GM23338 (cell line): ENCODE measurements around the gene MED27. TPM values are rescaled to one million over a fixed set of nuclear protein-coding genes. Genes with fewer than 3 reads are reported as not detected.

Source experiments
- ATAC-seq: fragments of 200-7000 bp; cut with Tn5 transposase; 3 replicates; pipeline ENCODE4 v1.9.1; 2020
- DNase-seq: peaks from one replicate; pipeline ENCODE4 v3.0.0-alpha.2; 2015; ENCODE audit warnings: low spot score
- H2AFZ ChIP-seq: fragments of 200-600 bp; sonication (generic); 2 replicates; pipeline ENCODE4 v1.8.0; 2016; ENCODE audit warnings: antibody characterized with exemption, mild to moderate bottlenecking, moderate library complexity
- H3F3A ChIP-seq: fragments of 200-600 bp; sonication (generic); replicated peaks from 2 replicates; pipeline ENCODE4 v1.8.0; 2017; ENCODE audit warnings: antibody characterized with exemption, mixed run types, low read depth
- H3K27ac ChIP-seq: fragments of 200-600 bp; sonication (generic); 2 replicates; pipeline ENCODE4 v1.6.1; 2016; ENCODE audit warnings: low read depth
- H3K27me3 ChIP-seq: fragments of 200-600 bp; sonication (generic); 2 replicates; pipeline ENCODE4 v1.8.0; 2016; ENCODE audit warnings: mild to moderate bottlenecking, mixed run types, moderate library complexity; ENCODE audit not compliant: insufficient read depth
- H3K36me3 ChIP-seq: fragments of 200-600 bp; sonication (generic); 2 replicates; pipeline ENCODE4 v1.8.0; 2016; ENCODE audit warnings: mild to moderate bottlenecking; ENCODE audit not compliant: insufficient read depth
- H3K4me1 ChIP-seq: fragments of 200-600 bp; sonication (generic); 2 replicates; pipeline ENCODE4 v1.8.0; 2016; ENCODE audit warnings: mild to moderate bottlenecking, moderate library complexity; ENCODE audit not compliant: insufficient read depth
- H3K4me2 ChIP-seq: fragments of 200-600 bp; sonication (generic); 2 replicates; pipeline ENCODE4 v1.7.1; 2017; ENCODE audit warnings: mixed run types
- H3K4me3 ChIP-seq: fragments of 200-600 bp; sonication (generic); 2 replicates; pipeline ENCODE4 v1.6.1; 2016; ENCODE audit warnings: mixed run types
- H3K79me2 ChIP-seq: fragments of 200-600 bp; sonication (generic); replicated peaks from 2 replicates; pipeline ENCODE4 v1.8.0; 2017; ENCODE audit warnings: mild to moderate bottlenecking; ENCODE audit not compliant: insufficient read depth
- H3K9me2 ChIP-seq: fragments of 200-600 bp; sonication (generic); 2 replicates; pipeline ENCODE4 v1.8.0; 2017; ENCODE audit not compliant: insufficient read depth
- H4K20me1 ChIP-seq: fragments of 200-600 bp; sonication (generic); replicated peaks from 2 replicates; pipeline ENCODE4 v1.8.0; 2017; ENCODE audit warnings: mild to moderate bottlenecking; ENCODE audit not compliant: insufficient read depth
- H3K27ac Mint-ChIP-seq: 2 replicates; pipeline ENCODE4 v1.8.0; 2020; ENCODE audit warnings: inconsistent platforms, mild to moderate bottlenecking, moderate library complexity, mixed read lengths
- H3K27me3 Mint-ChIP-seq: 3 replicates; pipeline ENCODE4 v1.8.0; 2022; ENCODE audit warnings: low read depth, mild to moderate bottlenecking, moderate library complexity, mixed read lengths, inconsistent platforms; ENCODE audit not compliant: insufficient read depth, poor library complexity
- H3K36me3 Mint-ChIP-seq: 3 replicates; pipeline ENCODE4 v1.8.0; 2021; ENCODE audit warnings: low read depth, mild to moderate bottlenecking, inconsistent platforms, moderate library complexity, mixed read lengths
- H3K4me1 Mint-ChIP-seq: 3 replicates; pipeline ENCODE4 v1.8.0; 2020; ENCODE audit warnings: mild to moderate bottlenecking, inconsistent platforms, mixed read lengths
- H3K4me3 Mint-ChIP-seq: 3 replicates; pipeline ENCODE4 v1.8.0; 2021; ENCODE audit warnings: moderate library complexity, mild to moderate bottlenecking, inconsistent platforms, mixed read lengths
- H3K9me3 Mint-ChIP-seq: 3 replicates; pipeline ENCODE4 v1.8.0; 2020; ENCODE audit warnings: moderate library complexity, mild to moderate bottlenecking, inconsistent platforms, mixed read lengths
- CREB1 ChIP-seq: fragments of 250-450 bp; sonication (Bioruptor Pico); IDR thresholded peaks from 2 replicates; pipeline ENCODE4 v1.5.0; 2020; ENCODE audit warnings: low read depth, mild to moderate bottlenecking, moderate library complexity
- CTCF ChIP-seq, 2 experiments: fragments of 200-600 bp in 1 of 2; sonication (generic) in 1 of 2; conservative IDR thresholded peaks; 2 replicates each; pipeline versions ENCODE4 v1.5.1 to v1.6.1; 2016 to 2017; ENCODE audit warnings: antibody characterized with exemption in 2 of 2, low read depth in 2 of 2, mild to moderate bottlenecking in 2 of 2, moderate library complexity in 1 of 2
- ETS1 ChIP-seq: IDR thresholded peaks from 2 replicates; pipeline ENCODE4 v1.6.1; 2016; ENCODE audit warnings: antibody characterized with exemption
- EZH2 ChIP-seq: fragments of 200-600 bp; sonication (generic); IDR thresholded peaks from one replicate; pipeline ENCODE4 v1.8.0; 2017; ENCODE audit warnings: antibody characterized with exemption, mild to moderate bottlenecking, low read depth; ENCODE audit not compliant: unreplicated experiment
- EZH2phosphoT487 ChIP-seq: fragments of 200-600 bp; sonication (generic); IDR thresholded peaks from one replicate; pipeline ENCODE4 v1.8.1; 2018; ENCODE audit warnings: antibody characterized with exemption; ENCODE audit not compliant: unreplicated experiment
- JUNB ChIP-seq: IDR thresholded peaks from one replicate; pipeline ENCODE4 v1.6.1; 2016; ENCODE audit warnings: antibody characterized with exemption; ENCODE audit not compliant: unreplicated experiment
- NANOG ChIP-seq: IDR thresholded peaks from 2 replicates; pipeline ENCODE4 v1.6.1; 2016; ENCODE audit warnings: antibody characterized with exemption, borderline replicate concordance
- POLR2AphosphoS5 ChIP-seq: IDR thresholded peaks from 2 replicates; pipeline ENCODE4 v1.6.1; 2016; ENCODE audit warnings: antibody characterized with exemption, low read depth
- REST ChIP-seq: IDR thresholded peaks from one replicate; pipeline ENCODE4 v1.6.1; 2018; ENCODE audit warnings: antibody characterized with exemption; ENCODE audit not compliant: unreplicated experiment
- STAT1 ChIP-seq: IDR thresholded peaks from one replicate; pipeline ENCODE4 v1.6.1; 2016; ENCODE audit warnings: antibody characterized with exemption; ENCODE audit not compliant: unreplicated experiment
- ZNF114 ChIP-seq: fragments of 250-450 bp; sonication (Bioruptor Pico); IDR thresholded peaks from 2 replicates; pipeline ENCODE4 v1.5.0; 2020; ENCODE audit warnings: mild to moderate bottlenecking, moderate library complexity
- ZNF331 ChIP-seq: fragments of 250-450 bp; sonication (Bioruptor Pico); IDR thresholded peaks from 2 replicates; pipeline ENCODE4 v1.5.0; 2020; ENCODE audit warnings: low read depth, mild to moderate bottlenecking, moderate library complexity
- ZNF462 ChIP-seq: fragments of 250-450 bp; sonication (Bioruptor Pico); IDR thresholded peaks from 2 replicates; pipeline ENCODE4 v1.5.0; 2020; ENCODE audit warnings: mild to moderate bottlenecking, moderate library complexity
- polyA plus RNA-seq: library from polyadenylated mRNA; unstranded; fragments of >200 nt; fragmentation: Nextera tagmentation; extraction: Ambion mirVana; gene quantifications from 2 replicates; pipeline ENCODE4 v1.2.1, GENCODE V29; 2016
- total RNA-seq: library from RNA; depleted of rRNA; stranded (reverse); fragments of >200 nt; shearing (Covaris generic); gene quantifications from 2 replicates; pipeline ENCODE4 v1.2.3, GENCODE V29; 2014

The MED27 gene
- total and polyA plus RNA-seq, 2 experiments from 2014 or later, result 30.6 to 35.0 TPM

GRCh38 chr9:131999692-132000551 is 79.7 kb downstream of the MED27 start:
- Histone ChIP-seq H2AFZ (no peak overlapping the region), H3F3A (no peaks in the 10 kb centered on the region), H3K27ac (no peak overlapping the region), H3K4me2 (no peak overlapping the region), H4K20me1 (no peaks in the 10 kb centered on the region; the same call in 1 of the 2 replicates), H3K4me1 (peaks cover 26% of the 10 kb centered on the region), H3K36me3 (no peaks in the 10 kb centered on the region), H3K9me2 (no peaks in the 10 kb centered on the region), H3K4me3 (no peak overlapping the region), H3K27me3 (no peaks in the 10 kb centered on the region), H3K79me2 (peaks cover 14% of the 10 kb centered on the region; the same call in 1 of the 2 replicates)
- ATAC-seq (no peak), DNase-seq (no peak)
- Mint-ChIP-seq H3K27ac (no peak overlapping the region), H3K36me3 (peaks cover 14% of the 10 kb centered on the region), H3K4me3 (no peak overlapping the region), H3K4me1 (peaks cover 36% of the 10 kb centered on the region), H3K27me3 (no peaks in the 10 kb centered on the region), H3K9me3 (no peaks in the 10 kb centered on the region; the same call in 2 of the 3 replicates)
- TF ChIP-seq CTCF (conservative IDR thresholded peaks at IDR 0.05; ENCODE audit: low read depth in 2 of 2) (no peak), ETS1 (no peak), REST (no peak), CREB1 (no peak), NANOG (no peak), POLR2AphosphoS5 (no peak), EZH2phosphoT487 (no peak), EZH2 (no peak), ZNF114 (CRISPR knock-in tag) (no peak), ZNF462 (CRISPR knock-in tag) (no peak), STAT1 (no peak), JUNB (no peak), ZNF331 (CRISPR knock-in tag) (no peak)
